ENCODE measurements around the gene LAMB2.

The LAMB2 gene

GRCh38 chr3:49120438-49121131 is 12.3 kb downstream of the LAMB2 start, which contains the start of gene USP19:
TSS of gene USP19 (minus strand) at chr3:49120823. CDS start at chr3:49119145, 1,678 bp downstream.
- peak; percentile 83 for DNase-seq (ENCODE audit: low spot score)

- no peak for DNase-seq (ENCODE audit: low spot score)
Observed at GRCh38 chr3:49120096-49120437, 12.8 kb downstream of the LAMB2 start.

GRCh38 chr3:49119439-49119838 is 13.4 kb downstream of the LAMB2 start:
- DNase-seq (ENCODE audit: low spot score): no peak

GRCh38 chr3:49119036-49119435 is 13.8 kb downstream of the LAMB2 start:
- DNase-seq (ENCODE audit: low spot score): no peak

GRCh38 chr3:49112262-49112661 is 20.6 kb downstream of the LAMB2 start:
- no peak for DNase-seq (ENCODE audit: low spot score)

- no peak for DNase-seq (ENCODE audit: low spot score)
Observed at GRCh38 chr3:49111347-49111746, 21.5 kb downstream of the LAMB2 start.

GRCh38 chr3:49110780-49111179 is 22.1 kb downstream of the LAMB2 start:
- no peak for DNase-seq (ENCODE audit: low spot score)

- no peak for DNase-seq (ENCODE audit: low spot score)
Observed at GRCh38 chr3:49108346-49108745, 24.5 kb downstream of the LAMB2 start.

GRCh38 chr3:49104427-49105291 is 28.2 kb downstream of the LAMB2 start, which contains the start of gene QARS1:
TSS of gene QARS1 (minus strand) at chr3:49104757. CDS start at chr3:49104733, 24 bp downstream.
- DNase-seq (ENCODE audit: low spot score): peak; percentile 94

GRCh38 chr3:49104052-49104426 is 28.8 kb downstream of the LAMB2 start:
- DNase-seq (ENCODE audit: low spot score): no peak

GRCh38 chr3:49100046-49100615 is 32.7 kb downstream of the LAMB2 start:
- DNase-seq (ENCODE audit: low spot score): no peak

- DNase-seq (ENCODE audit: low spot score): no peak
Observed at GRCh38 chr3:49098910-49099630, 33.8 kb downstream of the LAMB2 start.

GRCh38 chr3:49098429-49098828 is 34.4 kb downstream of the LAMB2 start:
- DNase-seq (ENCODE audit: low spot score): peak; percentile 32

- DNase-seq (ENCODE audit: low spot score): peak; percentile 96
Observed at GRCh38 chr3:49093853-49094767, 38.7 kb downstream of the LAMB2 start, which contains the start of gene QRICH1. TSS of gene QRICH1 (minus strand) at chr3:49094071. CDS start at chr3:49077017, 17,054 bp downstream.

- peak; percentile 68 for DNase-seq (ENCODE audit: low spot score)
Observed at GRCh38 chr3:49092938-49093852, 39.7 kb downstream of the LAMB2 start.

- no peak for DNase-seq (ENCODE audit: low spot score)
Observed at GRCh38 chr3:49081429-49081828, 51.4 kb downstream of the LAMB2 start.

- DNase-seq (ENCODE audit: low spot score): no peak
Observed at GRCh38 chr3:49079270-49079669, 53.6 kb downstream of the LAMB2 start.

- no peak for DNase-seq (ENCODE audit: low spot score)
Observed at GRCh38 chr3:49076646-49077045, 56.2 kb downstream of the LAMB2 start.

- DNase-seq (ENCODE audit: low spot score): no peak
Observed at GRCh38 chr3:49076116-49076515, 56.7 kb downstream of the LAMB2 start.
